ENCODE data around the gene TOPAZ1. TPM values are rescaled to one million over a fixed set of nuclear protein-coding genes. Genes with fewer than 3 reads are reported as not detected.

The TOPAZ1 gene
- total and polyA plus RNA-seq, 2 of the 4 experiments (the other 2 are of a cell fraction) = not detected

DNA sequence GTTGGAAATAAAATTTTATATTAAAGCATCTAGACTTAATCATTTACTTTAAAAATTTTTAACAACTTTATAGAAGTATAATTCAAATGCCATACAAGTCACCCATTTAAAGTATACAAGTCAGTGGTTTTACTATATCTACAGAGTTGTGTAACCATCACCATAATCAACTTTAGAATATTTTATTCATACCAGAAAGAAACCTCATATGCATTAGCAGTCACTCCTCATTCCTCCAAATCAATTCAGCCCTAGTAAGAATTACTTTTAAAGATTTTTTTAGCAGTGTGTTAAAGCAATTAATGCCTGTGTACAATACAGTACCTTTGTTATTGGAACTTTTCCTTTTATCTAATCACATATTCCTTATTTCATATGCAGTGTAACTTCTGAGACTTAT lies 82.9 kb downstream of the TOPAZ1 start:
- dilution Hi-C loops (cut with HindIII; ENCODE audit: low sequenced_read_pairs, unreplicated experiment) = no loop called here
- ChIA-PET CTCF (no interaction called here), POLR2A (ENCODE audit: unreplicated experiment) (no interaction called here)

More for the DNA sequence above, 82.9 kb downstream of the TOPAZ1 start:
- Histone ChIP-seq H2BK15ac (ENCODE audit: low read depth, low read length) (no peak overlapping the region), H2BK5ac (ENCODE audit: low read depth, low read length, poor library complexity, severe bottlenecking) (no peak overlapping the region), H2AK5ac (ENCODE audit: low read depth, low read length) (no peak overlapping the region), H3K56ac (ENCODE audit: extremely low read depth, insufficient read depth, low read length) (no peak overlapping the region), H3K4me1 (ENCODE audit: control insufficient read depth, insufficient read depth, low read length) (no peaks in the 10 kb centered on the region), H3K9me1 (ENCODE audit: insufficient read depth, low read length) (no peaks in the 10 kb centered on the region), H3K36me3 (ENCODE audit: control insufficient read depth, insufficient read depth, low read length) (no peaks in the 10 kb centered on the region), H4K5ac (ENCODE audit: low read depth, low read length) (no peak overlapping the region), H3K27me3 (ENCODE audit: control insufficient read depth, insufficient read depth, low read length) (peaks cover 2% of the 10 kb centered on the region; the same call in 1 of the 2 replicates), H4K8ac (ENCODE audit: low read depth in 2 of 2, low read length in 2 of 2) (no peak overlapping the region), H3K9me3 (ENCODE audit: control insufficient read depth, insufficient read depth, low read length) (no peaks in the 10 kb centered on the region), H2BK20ac (ENCODE audit: low read depth, low read length) (no peak overlapping the region), H3K18ac (ENCODE audit: low read depth, low read length) (no peak overlapping the region), H2BK120ac (ENCODE audit: low read depth, low read length) (no peak overlapping the region), H2AFZ (replicated peaks; ENCODE audit: low read length, poor library complexity) (no peak overlapping the region), H3K27ac (ENCODE audit: insufficient read depth, low read length) (no peak overlapping the region), H4K20me1 (ENCODE audit: insufficient read depth, low read length) (no peaks in the 10 kb centered on the region), H2AK9ac (replicated peaks; ENCODE audit: low read depth, low read length, poor library complexity) (no peak overlapping the region), H4K91ac (ENCODE audit: insufficient read depth, low read depth, low read length) (no peak overlapping the region), H3K4me2 (ENCODE audit: low read depth, low read length) (no peak overlapping the region), H3K9ac (ENCODE audit: low read depth, low read length) (no peak overlapping the region), H3K14ac (replicated peaks; ENCODE audit: low read depth, low read length) (no peak overlapping the region), H3K23ac (ENCODE audit: low read depth, low read length) (no peak overlapping the region), H3K4ac (ENCODE audit: low read depth, low read length) (no peak overlapping the region), H3K79me1 (ENCODE audit: low read depth in 1 of 2, low read length in 2 of 2) (no peaks in the 10 kb centered on the region), H3K4me3 (ENCODE audit: insufficient read depth, low read depth, low read length) (no peak overlapping the region)
- intact Hi-C loops (cut with micrococcal nuclease) (loop anchor here (5.0 kb wide), 1 partner anchor 208 kb away; no protein-coding TSS in a partner anchor), in situ Hi-C loops (cut with MboI; ENCODE audit: low sequenced_read_pairs) (no loop called here)
- TF ChIP-seq FOS (IDR thresholded peaks at IDR 0.05; ENCODE audit: low read depth, low read length) (no peak), CEBPB (IDR thresholded peaks at IDR 0.05; ENCODE audit: low read depth, low read length) (no peak), NFE2L2 (IDR thresholded peaks at IDR 0.05; ENCODE audit: low read depth, low read length) (no peak)
- DNase-seq (no peak), ATAC-seq (ENCODE audit: low read depth) (no peak)
- BruUV-seq (replicated peaks) = no TSS peak

Measured in IMR-90 (cell line).